RWPE2 (cell line): ENCODE results near the gene REXO1.

ENCODE experiments used
- ATAC-seq: fragments of 200-7000 bp; cut with Tn5 transposase; 3 replicates; pipeline ENCODE4 v1.9.1; 2021; ENCODE audit warnings: low read depth
- DNase-seq: peaks from one replicate; pipeline ENCODE4 v3.0.0-alpha.2; 2020; ENCODE audit warnings: low spot score
- H3K27ac ChIP-seq: fragments of 450-650 bp; 2 replicates; pipeline ENCODE4 v1.5.1; 2017; ENCODE audit warnings: mild to moderate bottlenecking; ENCODE audit not compliant: poor library complexity, severe bottlenecking
- H3K27me3 ChIP-seq: fragments of 250-450 bp; sonication (Bioruptor Pico); 2 replicates; pipeline ENCODE4 v1.5.1; 2021; ENCODE audit warnings: mild to moderate bottlenecking, moderate library complexity; ENCODE audit not compliant: insufficient read depth, poor library complexity, severe bottlenecking
- H3K36me3 ChIP-seq: fragments of 250-450 bp; sonication (Bioruptor Pico); 2 replicates; pipeline ENCODE4 v1.5.1; 2020; ENCODE audit warnings: low read depth, mild to moderate bottlenecking, moderate library complexity
- H3K4me1 ChIP-seq: fragments of 250-450 bp; sonication (Bioruptor Pico); 2 replicates; pipeline ENCODE4 v1.5.1; 2021; ENCODE audit warnings: mild to moderate bottlenecking, moderate library complexity; ENCODE audit not compliant: insufficient read depth, poor library complexity, severe bottlenecking
- H3K4me3 ChIP-seq: fragments of 250-450 bp; sonication (Bioruptor Pico); 2 replicates; pipeline ENCODE4 v1.5.1; 2021; ENCODE audit warnings: mild to moderate bottlenecking, moderate library complexity; ENCODE audit not compliant: severe bottlenecking
- H3K9me3 ChIP-seq: fragments of 250-450 bp; sonication (Bioruptor Pico); 2 replicates; pipeline ENCODE4 v1.5.1; 2021; ENCODE audit warnings: mild to moderate bottlenecking, moderate library complexity; ENCODE audit not compliant: severe bottlenecking
- TF ChIP-seq, protein P1 (sequence below): fragments of 450-650 bp; IDR thresholded peaks from one replicate; pipeline ENCODE4 v1.5.1; 2017; ENCODE audit warnings: mild to moderate bottlenecking, moderate library complexity; ENCODE audit not compliant: poor library complexity, severe bottlenecking

The REXO1 gene

GRCh38 chr19:1868971-1869370, 20.7 kb upstream of the REXO1 start:
- no peaks in the 10 kb centered on the region for H3K27me3 ChIP-seq
- no peak overlapping the region for H3K27ac ChIP-seq
- TF ChIP-seq, protein P1, sequence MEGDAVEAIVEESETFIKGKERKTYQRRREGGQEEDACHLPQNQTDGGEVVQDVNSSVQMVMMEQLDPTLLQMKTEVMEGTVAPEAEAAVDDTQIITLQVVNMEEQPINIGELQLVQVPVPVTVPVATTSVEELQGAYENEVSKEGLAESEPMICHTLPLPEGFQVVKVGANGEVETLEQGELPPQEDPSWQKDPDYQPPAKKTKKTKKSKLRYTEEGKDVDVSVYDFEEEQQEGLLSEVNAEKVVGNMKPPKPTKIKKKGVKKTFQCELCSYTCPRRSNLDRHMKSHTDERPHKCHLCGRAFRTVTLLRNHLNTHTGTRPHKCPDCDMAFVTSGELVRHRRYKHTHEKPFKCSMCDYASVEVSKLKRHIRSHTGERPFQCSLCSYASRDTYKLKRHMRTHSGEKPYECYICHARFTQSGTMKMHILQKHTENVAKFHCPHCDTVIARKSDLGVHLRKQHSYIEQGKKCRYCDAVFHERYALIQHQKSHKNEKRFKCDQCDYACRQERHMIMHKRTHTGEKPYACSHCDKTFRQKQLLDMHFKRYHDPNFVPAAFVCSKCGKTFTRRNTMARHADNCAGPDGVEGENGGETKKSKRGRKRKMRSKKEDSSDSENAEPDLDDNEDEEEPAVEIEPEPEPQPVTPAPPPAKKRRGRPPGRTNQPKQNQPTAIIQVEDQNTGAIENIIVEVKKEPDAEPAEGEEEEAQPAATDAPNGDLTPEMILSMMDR = no peak
- DNase-seq (no peak), ATAC-seq (no peak)
- H3K4me1 ChIP-seq = peaks cover 9% of the 10 kb centered on the region
- H3K36me3 ChIP-seq = no peaks in the 10 kb centered on the region; the same call in 1 of the 2 replicates
- H3K4me3 ChIP-seq = no peak overlapping the region
- H3K9me3 ChIP-seq = no peaks in the 10 kb centered on the region

GRCh38 chr19:1867349-1867724, 19.1 kb upstream of the REXO1 start:
- no peak for ATAC-seq
- no peak for DNase-seq
- no peak overlapping the region for H3K27ac ChIP-seq
- TF ChIP-seq, protein P1 = no peak
- H3K9me3 ChIP-seq = no peaks in the 10 kb centered on the region
- no peaks in the 10 kb centered on the region for H3K27me3 ChIP-seq
- no peaks in the 10 kb centered on the region for H3K4me1 ChIP-seq
- no peak overlapping the region for H3K4me3 ChIP-seq
- H3K36me3 ChIP-seq = no peaks in the 10 kb centered on the region; the same call in 1 of the 2 replicates

DNA sequence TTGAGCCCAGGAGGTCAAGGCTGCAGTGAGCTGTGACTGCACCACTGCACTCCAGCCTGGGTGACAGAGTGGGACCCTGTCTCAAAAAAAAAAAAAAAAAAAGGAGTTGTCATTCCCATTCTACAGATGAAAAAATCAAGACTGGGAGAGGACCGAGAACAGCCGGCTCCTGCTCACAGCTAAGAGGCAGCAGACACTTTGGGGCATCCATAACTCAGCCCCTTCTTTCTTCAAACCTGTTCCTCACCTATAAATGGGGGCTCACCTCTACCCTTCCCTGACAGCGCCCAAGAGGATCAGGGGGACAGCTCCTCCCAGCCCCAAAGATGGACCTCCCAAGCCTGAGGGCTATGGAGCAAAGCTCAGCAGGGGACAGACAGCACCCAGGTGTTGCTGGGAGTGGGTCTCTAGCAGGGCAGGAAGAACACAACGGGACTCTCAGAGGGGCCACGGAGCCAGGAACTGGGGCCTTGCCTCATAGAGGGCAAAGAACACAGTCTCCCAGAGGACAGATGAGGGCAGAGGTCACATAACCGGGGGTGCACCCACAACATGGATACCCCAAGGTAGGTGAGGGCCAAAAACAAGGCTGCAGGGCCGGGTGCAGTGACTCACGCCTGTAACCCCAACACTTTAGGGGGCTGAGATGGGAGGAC, 18.5 kb upstream of the REXO1 start:
- ATAC-seq (no peak), DNase-seq (no peak)
- TF ChIP-seq, protein P1 = no peak
- Histone ChIP-seq H3K4me1 (no peaks in the 10 kb centered on the region), H3K27ac (no peak overlapping the region), H3K4me3 (no peak overlapping the region), H3K36me3 (no peaks in the 10 kb centered on the region; the same call in 1 of the 2 replicates), H3K9me3 (no peaks in the 10 kb centered on the region), H3K27me3 (no peaks in the 10 kb centered on the region)

GRCh38 chr19:1865172-1866010, 17.1 kb upstream of the REXO1 start:
- H3K27me3 ChIP-seq = no peaks in the 10 kb centered on the region
- peak overlapping the region; percentile 82 for H3K27ac ChIP-seq
- no peaks in the 10 kb centered on the region for H3K36me3 ChIP-seq
- no peaks in the 10 kb centered on the region for H3K9me3 ChIP-seq
- peak overlapping the region; percentile 61 for H3K4me3 ChIP-seq
- TF ChIP-seq, protein P1 = no peak
- ATAC-seq (no peak), DNase-seq (no peak)
- peaks cover under 1% of the 10 kb centered on the region for H3K4me1 ChIP-seq
